ENCODE results near the gene HAUS7. TPM values are rescaled to one million over a fixed set of nuclear protein-coding genes. Genes with fewer than 3 reads are reported as not detected.

The HAUS7 gene
- polyA plus RNA-seq, 1 donor from 2014 or later = 27.7 TPM

- Histone ChIP-seq H4K20me1 (ENCODE audit: insufficient read depth) (no peaks in the 10 kb centered on the region), H3K9me2 (ENCODE audit: insufficient read depth, low read length) (no peaks in the 10 kb centered on the region), H2AFZ (ENCODE audit: low read depth, low read length) (no peak overlapping the region), H3F3A (ENCODE audit: insufficient read depth, low read length, poor library complexity, severe bottlenecking) (no peaks in the 10 kb centered on the region), H3K4me3 (ENCODE audit: low read length) (no peak overlapping the region), H3K79me2 (replicated peaks; ENCODE audit: insufficient read depth, low read length) (no peaks in the 10 kb centered on the region), H3K27me3 (ENCODE audit: insufficient read depth, low read depth, low read length) (no peaks in the 10 kb centered on the region), H3K36me3 (ENCODE audit: insufficient read depth, low read length) (no peaks in the 10 kb centered on the region), H3K27ac (ENCODE audit: low read length) (no peak overlapping the region), H3K9ac (ENCODE audit: low read length) (no peak overlapping the region), H3K4me2 (ENCODE audit: low read length) (no peak overlapping the region), H3K9me3 (ENCODE audit: low read length) (no peaks in the 10 kb centered on the region)
- TF ChIP-seq TAF1 (IDR thresholded peaks at IDR 0.05; ENCODE audit: low read depth) = no peak
- no peak for TF ChIP-seq CTCF (IDR thresholded peaks at IDR 0.05; ENCODE audit: poor library complexity, severe bottlenecking)
- no peak for TF ChIP-seq REST (IDR thresholded peaks at IDR 0.05; ENCODE audit: borderline replicate concordance)
- no peak for TF ChIP-seq EP300 (conservative IDR thresholded peaks at IDR 0.05; ENCODE audit: poor library complexity, severe bottlenecking)
- TF ChIP-seq MXI1 (conservative IDR thresholded peaks at IDR 0.05; ENCODE audit: poor library complexity, severe bottlenecking) = no peak
- no peak for TF ChIP-seq POLR2AphosphoS5 (IDR thresholded peaks at IDR 0.05)
- no peak for TF ChIP-seq RAD21 (conservative IDR thresholded peaks at IDR 0.05)
- no peak for TF ChIP-seq EZH2 (IDR thresholded peaks at IDR 0.05; ENCODE audit: borderline replicate concordance, insufficient read depth, low read length, poor library complexity, severe bottlenecking)
- TF ChIP-seq SMC3 (conservative IDR thresholded peaks at IDR 0.05; ENCODE audit: poor library complexity) = no peak
Observed at GRCh38 chrX:153444333-153445011, 25.9 kb downstream of the HAUS7 start.

GRCh38 chrX:153443476-153444332, 26.7 kb downstream of the HAUS7 start:
- Histone ChIP-seq H3K9me3 (ENCODE audit: low read length) (no peaks in the 10 kb centered on the region), H3F3A (ENCODE audit: insufficient read depth, low read length, poor library complexity, severe bottlenecking) (no peaks in the 10 kb centered on the region), H3K27ac (ENCODE audit: low read length) (no peak overlapping the region), H3K27me3 (ENCODE audit: insufficient read depth, low read depth, low read length) (no peaks in the 10 kb centered on the region), H2AFZ (ENCODE audit: low read depth, low read length) (no peak overlapping the region), H3K4me2 (ENCODE audit: low read length) (no peak overlapping the region), H3K36me3 (ENCODE audit: insufficient read depth, low read length) (no peaks in the 10 kb centered on the region), H3K9ac (ENCODE audit: low read length) (no peak overlapping the region), H3K79me2 (replicated peaks; ENCODE audit: insufficient read depth, low read length) (no peaks in the 10 kb centered on the region), H4K20me1 (ENCODE audit: insufficient read depth) (no peaks in the 10 kb centered on the region), H3K9me2 (ENCODE audit: insufficient read depth, low read length) (no peaks in the 10 kb centered on the region), H3K4me3 (ENCODE audit: low read length) (no peak overlapping the region)
- TF ChIP-seq SMC3 (conservative IDR thresholded peaks at IDR 0.05; ENCODE audit: poor library complexity) = no peak
- TF ChIP-seq REST (IDR thresholded peaks at IDR 0.05; ENCODE audit: borderline replicate concordance) = no peak
- no peak for TF ChIP-seq EZH2 (IDR thresholded peaks at IDR 0.05; ENCODE audit: borderline replicate concordance, insufficient read depth, low read length, poor library complexity, severe bottlenecking)
- no peak for TF ChIP-seq MXI1 (conservative IDR thresholded peaks at IDR 0.05; ENCODE audit: poor library complexity, severe bottlenecking)
- no peak for TF ChIP-seq EP300 (conservative IDR thresholded peaks at IDR 0.05; ENCODE audit: poor library complexity, severe bottlenecking)
- TF ChIP-seq RAD21 (conservative IDR thresholded peaks at IDR 0.05) = no peak
- TF ChIP-seq CTCF (IDR thresholded peaks at IDR 0.05; ENCODE audit: poor library complexity, severe bottlenecking) = no peak
- TF ChIP-seq TAF1 (IDR thresholded peaks at IDR 0.05; ENCODE audit: low read depth) = no peak
- no peak for TF ChIP-seq POLR2AphosphoS5 (IDR thresholded peaks at IDR 0.05)

Measured in neural cell (in vitro differentiated cells).